Stimulated activated CD4-positive, alpha-beta T cell treated with anti-CD3 and anti-CD28 coated beads, Interleukin-12 subunit alpha, Interleukin-12 subunit beta, amount 100 ng/mL, for 48 hours (primary cell): ENCODE data around the gene SLC25A1.
"Not testable (repeated sequence)": the region's sequence is repeated elsewhere in the genome, so short reads cannot be mapped to it uniquely, and the experiment has no call there.

Source experiments
- DNase-seq, 3 donors: peaks; one replicate each; pipeline ENCODE4 v3.0.0-alpha.2; 2020; ENCODE audit warnings: low read depth in 2 of 3, low spot score in 1 of 3

The SLC25A1 gene

GRCh38 chr22:19206287-19206686 lies 27.8 kb upstream of the SLC25A1 start:
- DNase-seq = no peak

GRCh38 chr22:19204640-19205039 lies 26.1 kb upstream of the SLC25A1 start:
- DNase-seq = no peak

- no peak for DNase-seq
Observed at GRCh38 chr22:19203834-19204233, 25.3 kb upstream of the SLC25A1 start.

- DNase-seq = not testable (repeated sequence)
Observed at GRCh38 chr22:19202799-19203186, 24.3 kb upstream of the SLC25A1 start.

GRCh38 chr22:19201869-19202798 lies 23.6 kb upstream of the SLC25A1 start:
- DNase-seq = no peak

- no peak for DNase-seq
Observed at GRCh38 chr22:19201130-19201868, 22.8 kb upstream of the SLC25A1 start.

GRCh38 chr22:19199479-19199878 lies 20.9 kb upstream of the SLC25A1 start:
- DNase-seq = no peak

- DNase-seq = no peak
Observed at GRCh38 chr22:19197997-19198865, 19.7 kb upstream of the SLC25A1 start.

GRCh38 chr22:19196841-19197612 lies 18.5 kb upstream of the SLC25A1 start:
- DNase-seq = no peak

- DNase-seq = no peak
Observed at GRCh38 chr22:19195796-19196731, 17.5 kb upstream of the SLC25A1 start.

- no peak for DNase-seq
Observed at GRCh38 chr22:19194766-19195536, 16.4 kb upstream of the SLC25A1 start.

GRCh38 chr22:19193879-19194278 lies 15.3 kb upstream of the SLC25A1 start:
- no peak for DNase-seq

GRCh38 chr22:19187716-19188563 lies 9.4 kb upstream of the SLC25A1 start:
- no peak for DNase-seq

GRCh38 chr22:19184276-19184997 lies 5.9 kb upstream of the SLC25A1 start:
- no peak for DNase-seq

GRCh38 chr22:19183216-19183615 lies 4.7 kb upstream of the SLC25A1 start:
- no peak for DNase-seq

GRCh38 chr22:19182472-19183157 lies 4.1 kb upstream of the SLC25A1 start:
- DNase-seq = peak in 1 of 3 donors; percentile 25
